ENCODE measurements around the gene COG5. TPM values are rescaled to one million over a fixed set of nuclear protein-coding genes. Genes with fewer than 3 reads are reported as not detected.

Gene COG5
- total and polyA plus RNA-seq, 2 of the 4 experiments (the other 2 are of a cell fraction), result 18.5 to 27.4 TPM

- Histone ChIP-seq H2BK120ac (ENCODE audit: low read depth, low read length) (no peak overlapping the region), H3K27ac (ENCODE audit: insufficient read depth, low read length) (no peak overlapping the region), H2BK20ac (ENCODE audit: low read depth, low read length) (no peak overlapping the region), H3K27me3 (ENCODE audit: control insufficient read depth, insufficient read depth, low read length) (no peaks in the 10 kb centered on the region), H3K56ac (ENCODE audit: extremely low read depth, insufficient read depth, low read length) (no peak overlapping the region), H3K36me3 (ENCODE audit: control insufficient read depth, insufficient read depth, low read length) (peaks cover 3% of the 10 kb centered on the region), H3K4me2 (ENCODE audit: low read depth, low read length) (no peak overlapping the region), H3K23ac (ENCODE audit: low read depth, low read length) (no peak overlapping the region), H4K8ac (ENCODE audit: low read depth in 2 of 2, low read length in 2 of 2) (no peak overlapping the region), H2AFZ (replicated peaks; ENCODE audit: low read length, poor library complexity) (no peak overlapping the region), H3K9me1 (ENCODE audit: insufficient read depth, low read length) (peaks cover 12% of the 10 kb centered on the region), H3K79me1 (ENCODE audit: low read depth in 1 of 2, low read length in 2 of 2) (peaks cover 11 to 42% of the 10 kb centered on the region in 2 experiments), H3K4ac (ENCODE audit: low read depth, low read length) (no peak overlapping the region), H3K4me3 (ENCODE audit: insufficient read depth, low read depth, low read length) (no peak overlapping the region), H3K18ac (ENCODE audit: low read depth, low read length) (no peak overlapping the region), H2BK15ac (ENCODE audit: low read depth, low read length) (no peak overlapping the region), H2AK9ac (replicated peaks; ENCODE audit: low read depth, low read length, poor library complexity) (no peak overlapping the region), H4K91ac (ENCODE audit: insufficient read depth, low read depth, low read length) (no peak overlapping the region), H3K14ac (replicated peaks; ENCODE audit: low read depth, low read length) (no peak overlapping the region), H2AK5ac (ENCODE audit: low read depth, low read length) (no peak overlapping the region), H3K9ac (ENCODE audit: low read depth, low read length) (no peak overlapping the region), H4K5ac (ENCODE audit: low read depth, low read length) (no peak overlapping the region), H2BK5ac (ENCODE audit: low read depth, low read length, poor library complexity, severe bottlenecking) (peak overlapping the region; percentile 30), H3K4me1 (ENCODE audit: control insufficient read depth, insufficient read depth, low read length) (peaks cover 14% of the 10 kb centered on the region), H4K20me1 (ENCODE audit: insufficient read depth, low read length) (peaks cover 17% of the 10 kb centered on the region), H3K9me3 (ENCODE audit: control insufficient read depth, insufficient read depth, low read length) (no peaks in the 10 kb centered on the region)
- TF ChIP-seq CHD1 (IDR thresholded peaks at IDR 0.05; ENCODE audit: low read depth, low read length) (no peak), CEBPB (IDR thresholded peaks at IDR 0.05; ENCODE audit: low read depth, low read length) (peak; percentile 49)
- intact Hi-C loops (cut with micrococcal nuclease), result no loop called here
- in situ Hi-C loops (cut with MboI; ENCODE audit: low sequenced_read_pairs), result no loop called here
- peak; percentile 60 for ATAC-seq (ENCODE audit: low read depth)
- POLR2A ChIA-PET (ENCODE audit: unreplicated experiment), result interaction anchor here (1.0 kb wide), 1 partner anchor 11 kb away, joined by 8 read pairs; no protein-coding TSS in a partner anchor
- dilution Hi-C loops (cut with HindIII; ENCODE audit: low sequenced_read_pairs, unreplicated experiment), result no loop called here
- peak; percentile 88 for DNase-seq
- no TSS peak for BruUV-seq (replicated peaks)
- WGBS, 2 experiments (ENCODE audit: extremely low coverage in 2 of 2, insufficient read length in 1 of 2), result no CpG with 5 or more reads among the region's 1 CpG
- CTCF ChIA-PET, result interaction anchor here (0.7 kb wide), 1 partner anchor 412 kb away, joined by 3 read pairs; no protein-coding TSS in a partner anchor
Observed at GRCh38 chr7:107180378-107180777, 383.3 kb downstream of the COG5 start.

All from IMR-90 (cell line).